Frontal cortex (tissue), 4 donors: Measurements from ENCODE around the gene TMEM39B. TPM values are rescaled to one million over a fixed set of nuclear protein-coding genes. Genes with fewer than 3 reads are reported as not detected.
"Not testable (repeated sequence)": the region's sequence is repeated elsewhere in the genome, so short reads cannot be mapped to it uniquely, and the experiment has no call there.

Source experiments
- DNase-seq, 2 donors: peaks; one replicate each; pipeline ENCODE4 v3.0.0; 2012; ENCODE audit warnings: low spot score in 2 of 2
- FAIRE-seq: peaks from 2 replicates; lab custom pipeline; 2012; peaks lifted over from hg19 to GRCh38; lab: Jason Lieb, UNC
- total RNA-seq: library from RNA; depleted of rRNA; stranded (reverse); fragments of >200 nt; gene quantifications from one replicate; pipeline ENCODE4 v1.2.3, GENCODE V29; 2014
- donor health status: control.
- donor health status: control.
- donor health status: control.

The TMEM39B gene
- total RNA-seq, 1 donor from 2014 or later: 5.3 TPM

DNA sequence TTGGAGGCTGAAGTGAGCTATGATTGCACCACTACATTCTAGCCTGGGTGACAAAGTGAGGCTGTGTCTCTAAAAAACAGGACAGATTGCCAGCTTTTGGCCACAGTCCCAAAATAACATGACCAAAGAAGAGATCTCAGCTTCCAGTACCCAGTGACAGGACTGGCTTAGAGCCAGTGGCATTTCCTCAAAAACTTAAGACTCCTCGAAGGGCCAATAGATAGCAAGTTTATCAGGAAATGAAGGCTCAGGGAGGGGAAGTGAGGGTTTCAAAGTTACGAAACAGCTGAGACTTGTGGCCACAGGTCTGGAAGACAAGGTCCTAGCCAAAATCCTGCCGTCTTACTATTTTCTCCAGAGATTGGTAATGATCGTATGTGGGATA lies 6.3 kb upstream of the TMEM39B start:
- DNase-seq: peak in 1 of 2 donors; percentile 45
- no peak for FAIRE-seq

DNA sequence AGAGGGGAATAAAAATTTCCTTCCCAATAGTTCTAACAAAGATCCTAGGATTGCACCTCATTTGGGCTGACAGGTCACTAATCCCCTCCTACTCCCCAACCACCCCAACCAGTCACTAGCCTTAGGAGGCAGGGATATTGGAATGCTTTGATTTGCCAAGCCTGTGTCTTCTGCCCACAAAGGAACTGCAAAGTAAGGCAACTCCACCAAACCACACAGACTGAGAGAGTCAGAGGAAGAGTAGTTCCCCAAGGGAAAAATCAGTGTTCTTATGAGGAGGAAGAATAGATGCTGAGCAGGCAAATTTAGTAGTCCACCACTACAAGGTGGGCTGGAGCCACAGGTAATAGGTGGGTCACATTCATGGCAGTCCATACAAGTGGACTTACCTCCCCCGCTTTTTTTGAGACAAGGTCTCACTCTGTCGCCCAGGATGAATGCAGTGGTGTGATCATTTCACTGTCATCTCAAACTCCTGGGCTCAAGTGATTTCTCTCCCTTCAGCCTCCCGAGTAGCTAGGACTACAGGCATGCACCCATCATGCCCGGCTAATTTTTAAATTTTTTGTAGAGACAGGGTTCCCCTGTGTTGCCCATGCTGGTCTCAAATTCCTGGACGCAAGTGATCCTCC lies 3.7 kb upstream of the TMEM39B start:
- FAIRE-seq (no peak), DNase-seq (no peak)

DNA sequence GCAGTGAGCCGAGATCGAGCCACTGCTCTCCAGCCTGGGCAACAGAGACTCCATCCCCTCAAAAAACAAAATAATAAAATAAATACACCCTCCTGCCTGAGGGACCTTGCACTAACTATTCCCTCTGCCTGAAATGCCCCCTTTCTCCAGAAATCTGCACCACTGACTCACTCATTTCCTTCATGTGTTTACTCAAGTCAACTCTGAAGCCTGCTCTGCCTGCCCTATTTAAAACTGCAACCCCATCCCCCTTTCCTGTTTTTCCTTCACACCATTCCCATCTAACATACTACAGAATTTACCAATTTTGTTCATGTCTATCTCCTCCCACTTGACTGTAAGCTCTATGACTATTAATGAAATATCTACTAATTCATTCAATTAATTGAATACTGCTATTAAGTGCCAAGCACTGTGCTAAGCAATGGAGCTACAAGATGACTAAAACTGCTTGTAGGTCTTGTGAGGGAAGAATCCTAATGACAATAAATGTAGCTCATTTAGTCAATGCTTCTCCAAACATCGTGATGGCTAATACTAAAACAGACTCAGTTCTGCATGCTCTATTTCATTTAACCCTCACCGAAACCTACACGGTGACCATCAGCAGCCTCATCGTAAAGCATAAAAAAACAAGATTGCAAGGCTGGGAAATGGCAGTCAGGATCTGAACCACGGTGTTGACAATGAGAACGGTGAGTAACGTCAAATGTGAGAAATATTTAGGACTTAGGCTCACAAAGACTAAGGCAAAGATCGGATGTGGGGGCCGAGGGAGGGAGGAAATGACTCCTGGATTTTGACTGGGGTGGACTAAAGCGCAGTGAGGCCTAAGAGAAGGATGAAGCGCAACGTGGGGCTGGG lies 749 bp upstream of the TMEM39B start:
- no peak for FAIRE-seq
- no peak for DNase-seq

DNA sequence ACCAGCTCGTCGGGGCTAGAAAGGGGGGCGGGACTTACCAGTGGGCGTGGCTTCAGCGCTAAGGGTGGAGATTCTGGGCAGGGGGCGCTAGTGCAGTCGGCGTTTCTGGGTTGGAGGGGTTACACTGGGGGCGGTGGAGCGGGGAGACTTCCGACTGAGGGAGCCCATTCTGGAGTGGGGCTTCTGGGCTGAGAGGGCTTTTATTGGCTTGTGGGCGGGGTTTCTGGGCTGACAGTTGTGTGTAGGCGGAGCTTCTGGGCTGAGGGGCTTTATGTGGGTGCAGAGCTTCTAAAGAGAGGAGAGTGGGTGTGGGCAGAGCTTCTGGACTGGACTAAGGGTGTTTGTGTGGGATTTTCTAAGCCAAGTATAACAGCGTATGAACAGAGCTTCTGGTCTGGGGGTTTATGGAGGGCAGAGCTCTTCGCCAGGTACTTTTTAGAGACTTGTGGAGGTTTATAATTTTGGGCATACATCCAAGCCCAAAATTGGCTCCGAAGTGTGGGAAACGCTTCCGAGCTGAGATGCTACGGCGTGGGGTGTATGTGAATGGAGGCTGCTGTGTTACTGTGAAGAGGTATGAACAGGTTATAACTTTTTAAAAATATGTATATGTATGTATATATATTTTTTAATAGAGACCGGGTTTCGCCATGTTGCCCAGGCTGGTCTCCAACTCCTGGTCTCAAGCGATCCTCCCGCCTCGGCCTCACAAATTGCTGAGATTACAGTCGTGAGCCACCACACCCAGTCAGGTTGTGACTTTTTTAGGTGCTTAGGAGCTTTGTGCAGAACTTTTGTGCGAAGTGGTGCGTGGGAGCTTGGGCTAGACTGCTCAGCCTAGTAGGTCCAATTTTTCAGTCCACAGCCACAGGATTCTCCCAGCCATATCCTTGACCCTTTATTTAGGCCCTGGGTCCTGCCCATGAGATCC lies 825 bp downstream of the TMEM39B start:
- FAIRE-seq (no peak), DNase-seq (no peak)

DNA sequence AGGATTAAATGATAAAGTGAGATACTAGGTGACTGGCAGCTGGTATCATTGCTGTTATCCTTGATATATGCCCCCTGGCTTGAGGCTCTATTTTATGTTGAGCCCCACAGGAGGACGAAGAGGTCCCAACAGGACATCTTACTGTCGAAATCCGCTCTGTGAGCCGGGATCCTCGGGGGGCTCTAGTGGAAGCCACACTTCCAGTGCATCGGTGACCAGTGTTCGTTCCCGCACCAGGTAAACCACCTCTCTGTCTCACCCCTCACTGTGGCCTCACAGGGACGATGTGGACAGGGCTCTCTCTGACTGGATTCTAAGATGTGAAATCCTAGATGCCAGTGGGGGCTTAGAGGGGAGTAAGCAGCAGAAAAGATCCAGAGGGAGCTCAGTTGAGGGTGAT lies 2.1 kb downstream of the TMEM39B start:
- FAIRE-seq: no peak
- DNase-seq: no peak

DNA sequence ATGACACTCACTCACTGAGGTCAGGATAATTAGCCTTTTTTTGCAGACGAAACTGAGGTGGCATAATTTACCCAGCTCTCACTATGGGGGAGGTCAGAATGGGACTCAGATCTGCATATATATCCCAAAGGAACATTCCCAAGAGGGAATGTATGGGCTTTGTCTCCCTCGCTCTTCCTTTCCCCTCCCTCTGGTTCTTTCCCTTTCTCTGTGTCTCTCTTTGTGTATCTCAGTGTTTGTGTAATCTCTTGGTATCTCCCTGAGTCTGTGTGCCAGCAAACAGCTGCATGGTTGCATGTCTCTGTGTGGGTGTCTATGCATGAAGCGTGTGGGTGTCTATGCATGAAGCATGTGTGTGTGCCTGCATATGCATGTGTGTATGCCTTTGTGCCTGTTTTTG lies 4.7 kb downstream of the TMEM39B start:
- DNase-seq (no peak), FAIRE-seq (no peak)

DNA sequence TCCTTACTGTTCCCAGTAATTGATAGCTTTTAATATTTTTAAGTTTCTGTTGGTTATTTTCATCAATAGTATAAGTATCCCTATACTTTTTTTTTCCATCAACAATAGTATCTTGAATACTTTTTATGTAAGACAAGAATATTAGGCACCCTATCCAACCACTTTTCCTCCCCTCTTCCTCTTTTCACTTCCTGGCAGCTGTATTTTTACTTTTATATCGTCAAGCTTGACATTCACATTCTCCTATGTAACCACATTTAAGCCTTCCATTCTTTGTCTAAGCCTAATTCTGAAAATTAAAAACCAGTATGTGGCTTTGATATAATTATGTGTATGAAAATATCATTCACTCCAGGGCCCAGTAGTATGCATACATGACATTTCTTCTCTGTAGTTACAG lies 9.3 kb downstream of the TMEM39B start:
- FAIRE-seq (no peak), DNase-seq (no peak)

DNA sequence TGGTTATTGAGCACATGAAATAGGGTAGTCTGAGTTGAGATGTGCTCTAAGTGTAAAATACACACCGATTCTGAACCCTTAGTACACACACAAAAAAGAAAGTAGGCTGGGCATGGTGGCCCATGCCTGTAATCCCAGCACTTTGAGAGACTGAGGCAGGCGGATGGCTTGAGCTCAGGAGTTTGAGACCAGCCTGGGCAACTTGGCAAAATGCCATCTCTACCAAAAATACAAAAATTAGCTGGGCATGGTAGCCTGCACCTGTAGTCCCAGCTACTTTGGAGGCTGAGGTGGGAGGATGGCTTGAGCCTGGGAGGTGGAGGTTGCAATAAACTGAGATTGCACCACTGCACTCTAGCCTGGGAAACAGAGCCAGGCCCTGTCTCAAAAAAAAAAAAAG lies 13.6 kb downstream of the TMEM39B start:
- DNase-seq, FAIRE-seq: not testable (repeated sequence)

DNA sequence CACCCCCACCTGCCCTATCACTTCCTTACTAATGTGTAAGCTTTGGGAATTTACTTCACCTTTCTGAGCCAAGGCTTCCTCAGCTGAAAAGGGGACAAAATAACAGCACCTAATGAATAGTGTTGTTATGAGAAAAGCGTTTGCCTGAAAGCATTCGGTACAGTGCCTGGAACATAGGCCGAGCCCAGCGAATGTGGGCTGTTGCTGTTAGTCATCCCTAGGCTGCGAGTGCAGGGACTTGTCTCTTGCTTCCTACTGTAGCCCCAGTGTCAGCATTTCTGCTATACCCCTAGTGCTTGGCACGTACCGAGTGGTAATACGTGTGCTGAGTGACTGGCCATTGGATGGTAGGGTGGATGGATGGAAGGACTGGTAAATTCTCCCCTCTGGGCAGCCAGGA lies 18.4 kb downstream of the TMEM39B start:
- FAIRE-seq (no peak), DNase-seq (no peak)

DNA sequence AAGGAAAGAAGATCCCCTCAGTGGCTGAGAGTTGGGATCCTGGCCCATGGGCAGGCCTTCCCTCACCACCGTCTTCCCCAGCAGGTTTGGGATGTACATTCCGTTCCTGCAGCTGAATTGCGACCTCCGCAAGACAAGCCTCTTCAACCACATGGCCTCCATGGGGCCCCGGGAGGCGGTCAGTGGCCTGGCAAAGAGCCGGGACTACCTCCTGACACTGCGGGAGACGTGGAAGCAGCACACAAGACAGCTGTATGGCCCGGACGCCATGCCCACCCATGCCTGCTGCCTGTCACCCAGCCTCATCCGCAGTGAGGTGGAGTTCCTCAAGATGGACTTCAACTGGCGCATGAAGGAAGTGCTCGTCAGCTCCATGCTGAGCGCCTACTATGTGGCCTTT lies 18.9 kb downstream of the TMEM39B start:
- FAIRE-seq (no peak), DNase-seq (no peak)

DNA sequence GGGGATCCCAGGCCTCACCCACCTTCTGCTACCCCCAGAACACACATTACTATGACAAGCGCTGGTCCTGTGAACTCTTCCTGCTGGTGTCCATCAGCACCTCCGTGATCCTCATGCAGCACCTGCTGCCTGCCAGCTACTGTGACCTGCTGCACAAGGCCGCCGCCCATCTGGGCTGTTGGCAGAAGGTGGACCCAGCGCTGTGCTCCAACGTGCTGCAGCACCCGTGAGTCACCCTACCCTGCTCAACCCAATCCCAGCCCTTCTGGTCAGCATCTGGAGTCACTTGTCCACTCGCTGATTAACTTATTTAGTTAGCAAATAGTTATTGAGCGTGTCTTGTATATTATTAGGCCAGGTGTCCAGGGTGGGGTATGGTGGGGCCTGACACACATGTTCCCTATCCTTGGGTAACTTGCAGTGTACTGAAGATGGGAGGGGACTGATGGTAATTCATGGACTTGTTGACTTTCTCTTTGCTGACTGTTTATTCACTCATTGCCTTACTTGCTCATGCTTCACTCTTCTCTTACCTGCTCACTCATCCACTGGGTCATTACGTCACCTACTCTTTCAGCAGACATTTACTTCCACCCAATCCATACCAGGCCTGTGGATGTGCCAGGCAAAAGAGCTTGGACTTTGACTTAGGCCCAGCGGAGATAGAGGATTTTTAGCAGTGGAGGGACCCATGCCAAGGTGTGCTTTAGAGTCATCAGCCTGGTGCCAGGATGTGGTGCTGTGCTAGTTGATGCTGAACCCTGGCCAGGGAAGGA lies 22.2 kb downstream of the TMEM39B start:
- FAIRE-seq (no peak), DNase-seq (no peak)

DNA sequence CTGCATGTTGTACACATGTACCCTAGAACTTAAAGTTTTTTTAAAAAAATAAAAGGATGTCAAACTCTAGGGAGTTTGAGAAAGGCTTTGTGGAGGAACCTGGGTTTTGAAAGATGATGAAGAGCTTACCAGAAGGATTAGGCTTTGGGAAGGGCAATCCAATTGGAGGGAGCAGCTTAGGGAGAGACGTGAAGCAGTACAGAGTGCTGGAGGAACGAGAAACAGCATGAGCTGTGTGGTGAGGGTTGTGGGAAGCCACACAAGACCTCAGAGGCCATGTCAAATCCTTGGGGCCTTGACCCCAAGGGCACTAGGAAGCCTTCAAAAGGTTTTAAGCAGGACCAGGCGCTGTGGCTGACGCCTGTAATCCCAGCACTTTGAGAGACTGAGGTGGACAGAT lies 26.7 kb downstream of the TMEM39B start:
- FAIRE-seq: no peak
- no peak for DNase-seq

DNA sequence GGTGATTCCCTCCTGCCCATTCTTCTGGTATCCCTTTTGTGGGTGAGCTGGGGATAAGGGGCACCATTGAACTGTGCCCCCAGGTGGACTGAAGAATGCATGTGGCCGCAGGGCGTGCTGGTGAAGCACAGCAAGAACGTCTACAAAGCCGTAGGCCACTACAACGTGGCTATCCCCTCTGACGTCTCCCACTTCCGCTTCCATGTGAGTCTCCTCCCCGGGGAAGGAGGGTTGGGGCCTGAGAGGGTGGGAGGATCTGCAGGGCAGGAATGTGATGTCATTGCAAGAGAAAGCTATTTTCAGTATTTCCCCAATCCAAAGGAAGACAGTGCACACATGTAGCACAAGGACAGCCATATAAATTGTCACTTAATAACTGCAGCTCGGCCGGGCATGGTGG lies 27.6 kb downstream of the TMEM39B start:
- no peak for FAIRE-seq
- DNase-seq: peak in 1 of 2 donors; percentile 56

DNA sequence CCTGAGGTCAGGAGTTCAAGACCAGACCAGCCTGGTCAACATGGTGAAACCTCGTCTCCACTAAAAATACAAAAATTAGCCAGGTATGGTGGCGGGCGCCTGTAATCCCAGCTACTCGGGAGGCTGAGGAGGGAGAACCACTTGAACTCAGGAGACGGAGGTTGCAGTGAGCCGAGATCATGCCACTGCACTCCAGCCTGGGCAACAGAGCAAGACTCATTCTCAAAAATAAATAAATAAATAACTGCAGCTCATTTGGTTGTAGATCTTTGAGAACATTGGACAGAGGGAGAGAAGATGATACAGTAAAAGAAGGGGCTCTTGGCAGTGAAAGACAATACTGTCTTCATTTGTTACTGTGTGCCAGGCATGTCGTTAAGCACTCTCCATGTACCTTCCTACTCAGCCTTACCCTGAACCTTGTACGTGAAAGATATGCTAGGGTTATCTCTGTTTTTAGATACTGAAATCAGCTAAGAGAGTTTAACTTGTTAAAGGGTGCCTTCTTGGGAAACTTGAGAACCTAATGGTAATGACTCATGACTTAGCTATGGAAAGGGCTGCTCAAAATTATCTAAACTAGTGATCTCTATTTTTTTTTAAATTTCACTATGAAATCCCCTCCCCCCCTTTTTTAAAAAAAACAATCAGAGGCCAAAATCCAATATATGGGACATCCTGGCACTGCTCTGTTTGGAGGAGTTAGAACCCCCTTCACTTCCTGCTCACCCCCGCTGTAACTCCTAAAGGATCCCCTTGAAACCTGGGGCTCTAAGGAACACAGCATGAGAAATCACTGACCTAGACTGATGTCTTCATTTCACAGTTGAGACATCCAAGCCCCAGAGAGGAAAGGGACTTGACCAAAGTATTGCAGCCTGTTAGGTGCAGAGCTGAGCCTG lies 28.3 kb downstream of the TMEM39B start:
- FAIRE-seq (no peak), DNase-seq (no peak)

DNA sequence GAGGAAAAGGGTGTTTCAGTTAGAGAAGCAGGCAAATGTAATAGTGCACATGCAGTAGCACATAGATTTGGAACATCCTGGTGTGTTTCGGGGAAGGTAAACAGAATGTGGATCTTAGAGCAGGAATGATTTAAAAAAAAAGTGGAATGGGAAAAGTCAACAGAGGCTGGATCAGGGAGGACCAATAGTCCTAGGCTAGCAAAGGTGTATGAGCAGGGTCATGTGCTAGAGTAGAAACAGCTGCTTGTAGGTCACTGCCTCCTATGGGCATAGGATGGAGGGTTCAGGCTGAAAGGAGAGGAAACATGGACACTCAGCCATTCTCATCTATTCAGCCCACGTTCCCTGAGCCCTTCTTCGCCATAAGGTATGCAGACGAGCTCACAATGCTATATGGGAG lies 31.4 kb downstream of the TMEM39B start:
- FAIRE-seq (no peak), DNase-seq (no peak)

DNA sequence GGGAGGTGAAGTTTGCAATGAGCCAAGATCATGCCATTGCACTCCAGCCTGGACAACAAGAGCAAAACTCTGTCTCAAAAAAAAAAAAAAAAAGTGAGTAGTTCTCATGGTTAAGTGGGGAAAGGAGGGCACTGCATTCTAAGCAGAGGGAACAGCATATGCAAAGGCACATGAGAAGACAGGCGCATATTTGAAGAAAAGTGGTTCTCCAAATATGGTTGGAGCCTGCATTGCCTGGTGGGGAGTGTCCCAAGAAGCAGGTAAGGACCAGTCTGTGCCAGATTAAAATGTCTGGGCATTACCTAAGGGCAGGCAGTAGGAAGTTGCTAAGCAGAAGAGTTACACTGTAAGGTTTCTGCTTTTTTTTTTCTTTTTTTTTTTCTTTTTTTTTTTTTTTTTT lies 32.6 kb downstream of the TMEM39B start:
- DNase-seq: no peak
- FAIRE-seq: no peak

DNA sequence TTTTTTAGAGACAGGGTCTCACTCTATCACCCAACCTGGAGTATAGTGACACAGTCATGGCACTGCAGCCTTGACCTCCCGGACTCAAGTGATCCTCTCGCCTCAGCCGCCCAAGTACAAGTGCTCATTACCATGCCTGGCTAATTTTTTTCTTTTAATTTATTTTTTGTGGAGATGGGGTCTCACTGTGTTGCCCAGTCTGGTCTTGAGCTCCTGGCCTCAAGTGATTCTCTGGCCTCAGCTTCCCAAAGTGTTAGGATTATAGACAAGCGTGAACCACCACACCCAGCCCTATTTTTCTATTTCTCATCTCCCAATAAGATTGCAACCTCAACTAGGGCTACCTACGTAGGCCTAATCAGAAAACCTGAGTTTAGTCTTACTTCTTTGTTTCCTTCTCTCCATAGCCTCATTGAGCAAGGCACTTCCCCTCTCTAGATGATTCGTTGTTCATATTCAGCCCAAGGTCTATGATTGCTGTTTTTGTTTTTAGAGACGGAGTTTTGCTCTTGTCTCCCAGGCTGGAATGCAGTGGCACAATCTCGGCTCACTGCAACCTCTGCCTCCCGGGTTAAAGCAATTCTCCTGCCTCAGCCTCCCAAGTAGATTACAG lies 34.0 kb downstream of the TMEM39B start:
- no peak for FAIRE-seq

More for the DNA sequence above, 34.0 kb downstream of the TMEM39B start:
- DNase-seq: no peak
